Anterior cingulate cortex (tissue), 58 donors: Measurements from ENCODE around the gene DNM1.
A peak's percentile ranks its signal among the peaks of the same experiment; 100 is the strongest.
"Not testable (repeated sequence)": the region's sequence is repeated elsewhere in the genome, so short reads cannot be mapped to it uniquely, and the experiment has no call there.

Experiments used
- DNase-seq, 58 donors: peaks; one replicate each; lab custom pipeline; 2025; lab: John Stamatoyannopoulos, UW

Gene DNM1

GRCh38 chr9:128266868-128267590 is 63.9 kb downstream of the DNM1 start:
- no peak for DNase-seq

DNA sequence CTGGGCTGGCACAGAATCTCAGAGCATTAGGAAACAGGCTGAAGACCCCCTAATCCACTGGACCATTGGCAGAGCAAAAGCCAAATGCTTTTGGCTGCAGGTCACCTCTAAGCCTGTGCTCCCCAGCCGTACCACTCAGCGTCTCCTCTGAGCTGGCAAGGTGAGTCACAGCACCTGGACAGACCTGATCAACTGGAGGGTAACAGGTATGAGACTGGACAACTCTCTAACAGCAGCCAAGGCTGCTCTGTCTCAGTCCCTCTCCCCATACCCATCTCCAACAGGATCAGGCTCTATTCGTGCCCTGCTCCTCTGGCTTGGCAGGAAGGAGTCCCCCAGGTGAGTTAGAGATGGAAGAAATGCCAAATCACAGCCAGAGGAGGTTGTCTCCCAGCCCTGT is 67.9 kb downstream of the DNM1 start:
- DNase-seq: no peak

GRCh38 chr9:128271512-128271911 is 68.3 kb downstream of the DNM1 start:
- no peak for DNase-seq

- DNase-seq: no peak
Observed at GRCh38 chr9:128274245-128274644, 71.1 kb downstream of the DNM1 start.

DNA sequence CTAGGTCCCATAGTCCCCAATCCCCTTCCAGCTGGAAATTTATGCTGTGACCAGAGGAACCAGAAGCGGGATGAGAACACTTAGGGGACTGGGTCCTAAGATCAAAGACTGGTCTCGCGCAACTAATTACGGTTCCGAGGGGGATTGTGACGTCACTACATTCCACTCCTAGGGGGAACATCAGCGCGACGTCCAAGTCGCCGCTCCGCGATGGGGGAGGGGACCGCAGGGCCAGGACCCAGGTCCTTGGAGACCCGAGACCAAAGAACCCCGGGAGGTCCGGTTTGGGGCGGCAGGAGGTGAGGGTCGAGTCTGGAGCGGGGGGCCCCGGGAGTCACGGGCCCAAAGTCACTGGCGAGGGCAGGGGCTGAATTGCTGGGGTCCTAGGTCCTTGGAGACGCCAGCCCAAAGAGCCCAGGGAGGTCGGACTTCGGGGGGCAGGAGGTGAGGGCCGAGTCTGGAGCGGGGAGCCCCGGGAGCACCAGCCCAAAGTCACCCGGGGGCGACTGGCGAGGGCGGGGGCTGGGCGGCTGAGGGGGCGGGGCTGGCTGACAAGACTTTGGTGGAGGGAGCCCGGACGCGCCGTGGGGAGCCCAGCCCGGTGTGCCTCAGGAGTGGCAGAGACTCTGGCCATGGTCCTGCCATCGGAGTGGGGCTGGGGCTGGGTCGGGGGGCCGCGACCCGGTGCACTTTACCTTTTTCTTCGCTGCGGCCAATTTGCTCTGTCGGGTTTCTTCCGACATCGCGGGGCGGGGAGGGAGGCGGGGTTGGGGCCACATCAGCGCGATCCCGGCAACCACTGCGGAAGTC is 72.2 kb downstream of the DNM1 start, which contains the start of gene GOLGA2:
Gene GOLGA2, minus strand, starts transcription at position 810 of the 810 bp plus-strand sequence. Its CDS starts 31 bp downstream, at position 779.
- peak in 5 of 58 donors; percentile 27 to 65 (median 41) for DNase-seq

DNA sequence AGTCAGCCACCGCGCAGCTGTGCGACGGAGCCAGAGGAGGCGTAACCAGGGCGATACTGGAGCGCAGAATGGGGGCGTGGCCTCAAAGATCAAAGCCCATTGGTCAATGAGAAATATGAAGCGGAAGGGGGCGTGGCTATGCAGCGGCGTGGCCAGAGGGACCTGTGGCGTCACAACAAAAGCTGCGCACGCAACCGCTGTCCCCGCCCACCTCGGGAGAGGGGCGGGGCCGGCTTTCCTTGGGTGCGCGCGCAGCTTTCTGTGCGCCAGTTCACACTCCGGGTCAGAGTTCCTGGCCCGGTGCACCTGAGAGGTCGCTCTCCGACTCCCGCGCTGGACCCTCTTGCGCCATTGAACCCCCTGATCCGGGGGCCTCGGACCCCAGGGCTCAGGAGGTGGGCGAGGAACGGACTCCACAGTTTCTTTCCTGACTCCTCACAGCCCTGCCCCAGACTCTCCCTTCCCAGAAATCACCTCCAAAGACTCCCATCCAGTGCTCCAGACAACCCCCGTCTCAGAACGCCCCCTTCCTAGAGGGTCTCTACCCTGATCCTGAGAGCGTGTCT is 72.9 kb downstream of the DNM1 start, which contains the start of gene SWI5:
Gene SWI5, plus strand, starts transcription at position 269 of the 566 bp plus-strand sequence.
- DNase-seq: peak; percentile 92 to 100 (median 98)

DNA sequence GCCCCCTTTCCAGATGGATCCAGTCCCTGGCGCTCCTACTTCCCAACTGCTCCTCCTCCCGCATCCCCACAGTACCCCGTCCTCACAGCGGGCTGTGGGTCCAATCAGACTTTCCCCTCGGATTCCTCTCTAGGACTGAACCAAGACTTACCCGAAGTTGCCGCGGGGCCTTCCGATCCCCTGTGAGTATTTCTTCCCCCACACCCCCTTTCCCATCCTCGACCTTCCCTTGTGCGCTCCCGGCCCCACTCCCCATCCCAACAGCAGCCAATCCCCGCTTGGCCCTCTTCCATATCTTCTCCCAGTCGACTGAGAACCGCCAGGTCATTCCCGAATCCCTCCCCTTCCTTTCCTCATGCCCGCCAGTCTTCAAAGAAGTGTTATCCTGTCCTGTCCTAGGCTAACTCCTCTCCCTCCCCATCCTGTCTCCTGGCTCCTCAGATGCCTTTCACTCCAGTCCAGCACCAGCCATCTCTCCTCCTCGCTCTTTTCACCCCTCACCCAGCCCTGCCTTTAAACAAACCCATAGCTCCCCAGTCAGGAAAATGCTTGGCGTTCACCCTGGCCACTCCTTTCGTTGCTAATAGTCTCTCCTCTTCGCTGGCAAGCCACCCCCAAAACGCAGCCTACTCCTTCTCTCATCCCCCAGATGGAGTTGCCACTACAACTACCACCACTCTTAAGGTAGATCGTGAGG is 73.5 kb downstream of the DNM1 start:
- DNase-seq: peak in 4 of 58 donors; percentile 25 to 58 (median 48)

GRCh38 chr9:128279088-128280073 is 76.2 kb downstream of the DNM1 start:
- DNase-seq: not testable (repeated sequence)

- no peak for DNase-seq
Observed at GRCh38 chr9:128280084-128280622, 77.0 kb downstream of the DNM1 start.

DNA sequence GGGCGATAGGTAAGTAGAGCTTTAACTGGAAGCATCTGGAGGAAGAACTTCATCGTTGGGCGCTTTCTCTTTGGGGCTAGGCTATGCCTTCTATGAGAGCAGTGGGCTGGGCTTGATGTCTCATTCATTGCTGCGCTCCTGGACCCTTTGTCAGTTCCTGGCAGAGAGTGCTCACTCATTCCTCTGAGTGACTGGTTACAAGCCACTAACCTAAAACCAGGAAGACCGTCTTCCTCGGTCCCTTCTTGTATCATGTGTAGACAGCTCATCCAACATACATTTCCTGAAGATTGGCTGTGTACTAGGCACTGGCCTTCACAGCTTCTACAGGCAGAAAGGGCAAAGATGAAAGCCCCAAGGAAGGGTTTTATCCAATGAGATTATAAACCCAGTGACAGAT is 79.3 kb downstream of the DNM1 start:
- DNase-seq: no peak

GRCh38 chr9:128285033-128285784 is 82.0 kb downstream of the DNM1 start:
- DNase-seq: no peak

GRCh38 chr9:128286440-128286839 is 83.3 kb downstream of the DNM1 start:
- DNase-seq: peak in 56 of 58 donors; percentile 5 to 85 (median 64)

DNA sequence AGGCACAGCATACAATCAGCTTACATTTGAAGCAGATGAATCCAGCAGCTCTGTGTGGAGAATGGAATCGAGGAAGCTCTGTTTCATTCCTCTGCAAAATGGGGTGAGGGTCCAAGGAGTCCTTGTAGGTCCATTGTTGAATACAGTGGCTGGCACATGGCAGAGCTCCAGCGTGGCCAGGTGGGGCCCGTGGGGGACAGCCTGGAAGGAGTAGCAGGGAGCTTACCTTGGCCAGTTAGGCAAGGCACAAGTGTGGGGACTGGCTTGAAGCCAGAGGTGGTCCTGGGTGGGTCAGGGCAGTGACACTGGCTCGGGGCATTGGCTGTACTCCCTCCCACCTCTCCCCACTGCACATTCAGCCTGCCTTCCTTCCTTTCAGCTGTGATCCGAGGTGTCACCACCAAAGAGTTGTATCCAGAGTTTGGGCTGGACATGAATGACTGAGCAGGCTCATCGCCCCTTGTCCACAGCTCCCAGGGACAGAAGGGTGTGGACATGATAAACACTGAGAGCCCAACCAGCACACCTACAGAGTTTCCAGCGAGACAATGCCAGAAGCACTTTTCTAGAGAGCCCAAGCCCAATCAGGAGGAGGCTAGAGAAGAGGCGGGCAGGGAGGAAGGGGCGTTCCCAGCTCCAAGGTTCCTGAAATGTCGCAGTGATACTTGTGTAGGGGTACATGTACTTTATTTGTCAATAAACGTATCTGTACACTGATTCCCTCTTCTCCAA is 85.3 kb downstream of the DNM1 start:
- DNase-seq: no peak

GRCh38 chr9:128292009-128292408 is 88.8 kb downstream of the DNM1 start:
- no peak for DNase-seq

- DNase-seq: no peak
Observed at GRCh38 chr9:128293091-128293490, 89.9 kb downstream of the DNM1 start.

- no peak for DNase-seq
Observed at GRCh38 chr9:128294142-128294541, 91.0 kb downstream of the DNM1 start.
